CD14-positive monocyte (primary cell): Measurements from ENCODE around the gene BBS5. TPM values are rescaled to one million over a fixed set of nuclear protein-coding genes. Genes with fewer than 3 reads are reported as not detected.

Experiments
- DNase-seq, 3 donors: peaks; one replicate each; pipeline ENCODE4 v3.0.0-alpha.2; 2011 to 2022
- H2AFZ ChIP-seq: 2 replicates; pipeline ENCODE4 v1.6.0; 2012; ENCODE audit warnings: mild to moderate bottlenecking, low read depth, low read length, inconsistent platforms; ENCODE audit not compliant: insufficient read depth, poor library complexity, severe bottlenecking
- H3K27ac ChIP-seq, 2 donors: 1 replicate in 1 of 2; 2 replicates in 1 of 2; pipeline ENCODE4 v1.5.1; 2012 to 2013; ENCODE audit warnings: low read length in 2 of 2, control low read depth in 1 of 2, inconsistent platforms in 1 of 2, low read depth in 1 of 2, mild to moderate bottlenecking in 1 of 2
- H3K27me3 ChIP-seq, 2 donors: one replicate each; pipeline versions ENCODE4 v1.6.0 to v1.6.1; 2011 to 2013; ENCODE audit warnings: low read length in 2 of 2; ENCODE audit not compliant: control insufficient read depth in 2 of 2, insufficient read depth in 2 of 2
- H3K36me3 ChIP-seq, 2 donors: replicated peaks in 1 of 2; 1 replicate in 1 of 2; 2 replicates in 1 of 2; pipeline versions ENCODE4 v1.5.1 to v1.6.1; 2012 to 2013; ENCODE audit warnings: low read length in 2 of 2, control low read depth in 1 of 2, inconsistent platforms in 1 of 2, mild to moderate bottlenecking in 1 of 2; ENCODE audit not compliant: insufficient read depth in 2 of 2, control insufficient read depth in 1 of 2
- H3K4me1 ChIP-seq, 2 donors: 1 replicate in 1 of 2; 2 replicates in 1 of 2; pipeline versions ENCODE4 v1.5.1 to v1.6.1; 2012 to 2013; ENCODE audit warnings: low read length in 2 of 2, control low read depth in 1 of 2, inconsistent platforms in 1 of 2, mild to moderate bottlenecking in 1 of 2, moderate library complexity in 1 of 2; ENCODE audit not compliant: insufficient read depth in 2 of 2, control insufficient read depth in 1 of 2
- H3K4me2 ChIP-seq: replicated peaks from 2 replicates; pipeline ENCODE3; 2012; ENCODE audit warnings: low read length, moderate library complexity, mild to moderate bottlenecking; ENCODE audit not compliant: poor library complexity, severe bottlenecking; ENCODE audit errors: extremely low read depth
- H3K4me3 ChIP-seq, 3 experiments: fragments of 200-600 bp in 1 of 3; sonication (generic) in 1 of 3; replicated peaks in 1 of 3; 1 replicate in 2 of 3; 2 replicates in 1 of 3; pipeline ENCODE4 v1.5.1; 2011 to 2013; ENCODE audit warnings: low read length in 3 of 3, mild to moderate bottlenecking in 3 of 3, control low read depth in 2 of 3, low read depth in 2 of 3, inconsistent platforms in 1 of 3, moderate library complexity in 1 of 3
- H3K79me2 ChIP-seq: 2 replicates; pipeline ENCODE4 v1.6.0; 2012; ENCODE audit warnings: mild to moderate bottlenecking, control low read depth, inconsistent platforms, low read length, moderate library complexity; ENCODE audit not compliant: insufficient read depth
- H3K9ac ChIP-seq: 2 replicates; pipeline ENCODE4 v1.6.0; 2017; ENCODE audit warnings: low read length, mild to moderate bottlenecking; ENCODE audit not compliant: insufficient read depth, poor library complexity, severe bottlenecking
- H3K9me3 ChIP-seq, 2 donors: replicated peaks in 1 of 2; 1 replicate in 1 of 2; 2 replicates in 1 of 2; pipeline versions ENCODE4 v1.5.1 to v1.6.1; 2012 to 2013; ENCODE audit warnings: low read length in 2 of 2, control low read depth in 1 of 2; ENCODE audit not compliant: control insufficient read depth in 1 of 2, insufficient read depth in 1 of 2
- H4K20me1 ChIP-seq: 2 replicates; pipeline ENCODE4 v1.6.0; 2012; ENCODE audit warnings: mild to moderate bottlenecking, low read length, control low read depth, moderate library complexity; ENCODE audit not compliant: insufficient read depth
- H3K27ac Mint-ChIP-seq, 7 donors: one replicate each; pipeline ENCODE4 v1.8.0; 2020; ENCODE audit warnings: mild to moderate bottlenecking in 7 of 7, mixed read lengths in 7 of 7, moderate library complexity in 6 of 7, inconsistent platforms in 2 of 7
- H3K27me3 Mint-ChIP-seq, 3 donors: one replicate each; pipeline ENCODE4 v1.8.0; 2021 to 2022; ENCODE audit warnings: low read depth in 3 of 3, mild to moderate bottlenecking in 3 of 3, mixed read lengths in 3 of 3, moderate library complexity in 3 of 3, inconsistent platforms in 1 of 3
- H3K36me3 Mint-ChIP-seq, 2 donors: one replicate each; pipeline ENCODE4 v1.8.0; 2020; ENCODE audit warnings: mixed read lengths in 2 of 2, inconsistent platforms in 1 of 2, mild to moderate bottlenecking in 1 of 2
- H3K4me1 Mint-ChIP-seq: one replicate; pipeline ENCODE4 v1.8.0; 2020; ENCODE audit warnings: mild to moderate bottlenecking, mixed read lengths
- H3K4me3 Mint-ChIP-seq, 2 donors: one replicate each; pipeline ENCODE4 v1.8.0; 2020; ENCODE audit warnings: mild to moderate bottlenecking in 2 of 2, mixed read lengths in 2 of 2, moderate library complexity in 1 of 2
- H3K9me3 Mint-ChIP-seq, 7 donors: one replicate each; pipeline ENCODE4 v1.8.0; 2020 to 2022; ENCODE audit warnings: mixed read lengths in 7 of 7, mild to moderate bottlenecking in 6 of 7, moderate library complexity in 6 of 7, inconsistent platforms in 2 of 7
- WGBS: methylation state at CpG from one replicate; pipeline ENCODE4 v1.1.5; 2013; ENCODE audit warnings: missing lambda C conversion rate; ENCODE audit not compliant: insufficient coverage; 5-methylcytosine and 5-hydroxymethylcytosine counted together
- intact Hi-C, 2 donors: fragments of 100-400 bp; cut with micrococcal nuclease; formaldehyde crosslinking; loops; one replicate each; pipeline versions ENCODE4 v1.15.0 to v1.15.1; 2023
- polyA plus RNA-seq, 3 donors: library from polyadenylated mRNA; depleted of rRNA in 1 of 3; unstranded in 2 of 3; stranded (reverse) in 1 of 3; fragments of 300-500 nt in 2 of 3; fragments of >200 nt in 1 of 3; fragmentation: Illumina TruSeq in 2 of 3; gene quantifications; 1 replicate in 2 of 3; 2 replicates in 1 of 3; pipeline ENCODE4 v1.2.3, GENCODE V29; 2012 to 2021
- TF ChIP-seq, protein P1 (sequence below): fragments of 200-600 bp; IDR thresholded peaks from one replicate; pipeline ENCODE4 v1.8.0; 2022; ENCODE audit warnings: antibody characterized with exemption, mild to moderate bottlenecking

BBS5 gene
- polyA plus RNA-seq, 3 donors = 0.04 to 0.08 TPM; not detected in 1

- TF ChIP-seq, protein P1, sequence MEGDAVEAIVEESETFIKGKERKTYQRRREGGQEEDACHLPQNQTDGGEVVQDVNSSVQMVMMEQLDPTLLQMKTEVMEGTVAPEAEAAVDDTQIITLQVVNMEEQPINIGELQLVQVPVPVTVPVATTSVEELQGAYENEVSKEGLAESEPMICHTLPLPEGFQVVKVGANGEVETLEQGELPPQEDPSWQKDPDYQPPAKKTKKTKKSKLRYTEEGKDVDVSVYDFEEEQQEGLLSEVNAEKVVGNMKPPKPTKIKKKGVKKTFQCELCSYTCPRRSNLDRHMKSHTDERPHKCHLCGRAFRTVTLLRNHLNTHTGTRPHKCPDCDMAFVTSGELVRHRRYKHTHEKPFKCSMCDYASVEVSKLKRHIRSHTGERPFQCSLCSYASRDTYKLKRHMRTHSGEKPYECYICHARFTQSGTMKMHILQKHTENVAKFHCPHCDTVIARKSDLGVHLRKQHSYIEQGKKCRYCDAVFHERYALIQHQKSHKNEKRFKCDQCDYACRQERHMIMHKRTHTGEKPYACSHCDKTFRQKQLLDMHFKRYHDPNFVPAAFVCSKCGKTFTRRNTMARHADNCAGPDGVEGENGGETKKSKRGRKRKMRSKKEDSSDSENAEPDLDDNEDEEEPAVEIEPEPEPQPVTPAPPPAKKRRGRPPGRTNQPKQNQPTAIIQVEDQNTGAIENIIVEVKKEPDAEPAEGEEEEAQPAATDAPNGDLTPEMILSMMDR = no peak
- Histone ChIP-seq H3K27ac (no peak overlapping the region), H4K20me1 (no peaks in the 10 kb centered on the region), H3K36me3 (no peaks in the 10 kb centered on the region), H3K4me1 (no peaks in the 10 kb centered on the region), H3K9ac (no peak overlapping the region), H3K4me3 (no peak overlapping the region), H3K79me2 (no peaks in the 10 kb centered on the region), H3K27me3 (no peaks in the 10 kb centered on the region), H3K4me2 (no peak overlapping the region), H2AFZ (no peak overlapping the region), H3K9me3 (no peaks in the 10 kb centered on the region)
- intact Hi-C loops = no loop called here
- no CpG with 5 or more reads among the region's 1 CpG for WGBS
- no peaks in the 10 kb centered on the region for H3K27me3 Mint-ChIP-seq
- DNase-seq = no peak
- H3K4me1 Mint-ChIP-seq = no peaks in the 10 kb centered on the region
- H3K9me3 Mint-ChIP-seq = no peaks in the 10 kb centered on the region
- no peak overlapping the region for H3K27ac Mint-ChIP-seq
- H3K36me3 Mint-ChIP-seq = no peaks in the 10 kb centered on the region
- no peak overlapping the region for H3K4me3 Mint-ChIP-seq
These were observed 14.8 kb upstream of the BBS5 start for GRCh38 chr2:169464466-169464865.

DNA sequence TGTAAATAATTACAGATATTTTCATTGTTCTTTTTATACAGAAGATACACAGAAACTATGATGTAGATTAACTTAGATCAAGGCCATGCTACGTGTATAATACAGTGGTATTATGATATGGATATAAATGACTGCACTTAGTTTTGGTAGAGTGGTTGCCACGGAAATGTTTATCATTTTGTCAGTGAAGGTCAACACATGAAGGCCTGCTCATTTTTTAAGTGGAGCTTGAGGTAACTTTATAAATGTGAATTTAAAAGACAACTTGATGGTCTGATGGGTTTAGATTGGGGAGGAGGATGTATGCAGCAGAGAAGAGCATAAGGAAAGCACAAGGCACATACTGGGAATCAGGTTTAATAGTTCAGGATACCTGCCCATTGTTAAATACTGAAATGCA, 14.4 kb upstream of the BBS5 start:
- Mint-ChIP-seq H3K4me1 (no peaks in the 10 kb centered on the region), H3K27me3 (no peaks in the 10 kb centered on the region), H3K9me3 (no peaks in the 10 kb centered on the region), H3K27ac (peak overlapping the region in 1 of 7 donors; percentile 2), H3K36me3 (no peaks in the 10 kb centered on the region), H3K4me3 (no peak overlapping the region)
- H3K36me3 ChIP-seq = no peaks in the 10 kb centered on the region
- no peak overlapping the region for H3K27ac ChIP-seq
- WGBS = 89% methylated on average over 1 of the region's 2 CpGs
- intact Hi-C loops = no loop called here
- TF ChIP-seq, protein P1 = no peak
- no peaks in the 10 kb centered on the region for H3K79me2 ChIP-seq
- no peak overlapping the region for H2AFZ ChIP-seq
- H3K4me2 ChIP-seq = no peak overlapping the region
- H4K20me1 ChIP-seq = no peaks in the 10 kb centered on the region
- no peaks in the 10 kb centered on the region for H3K9me3 ChIP-seq
- H3K4me3 ChIP-seq = no peak overlapping the region
- H3K4me1 ChIP-seq = no peaks in the 10 kb centered on the region
- no peaks in the 10 kb centered on the region for H3K27me3 ChIP-seq
- H3K9ac ChIP-seq = no peak overlapping the region
- no peak for DNase-seq
